Right lobe of liver (tissue), 6 donors: Measurements from ENCODE around the gene OR2M3. TPM values are rescaled to one million over a fixed set of nuclear protein-coding genes. Genes with fewer than 3 reads are reported as not detected.

Source experiments
- ATAC-seq, 4 donors: fragments of 200-7000 bp; cut with Tn5 transposase; one replicate each; pipeline ENCODE4 v1.9.1; 2020; ENCODE audit warnings: mild to moderate bottlenecking in 4 of 4, moderate library complexity in 4 of 4
- DNase-seq, 3 donors: peaks; one replicate each; pipeline ENCODE4 v3.0.0-alpha.2; 2020
- H3K27ac ChIP-seq, 3 donors: fragments of 200-600 bp; one replicate each; pipeline ENCODE4 v1.8.0; 2022
- H3K27me3 ChIP-seq, 2 donors: fragments of 200-600 bp; one replicate each; pipeline ENCODE4 v1.8.0; 2022
- H3K36me3 ChIP-seq, 4 donors: fragments of 200-600 bp; sonication (generic) in 1 of 4; one replicate each; pipeline versions ENCODE4 v1.5.1 to v1.8.0; 2017 to 2022; ENCODE audit warnings: control low read depth in 1 of 4
- H3K4me1 ChIP-seq, 4 donors: fragments of 200-600 bp; sonication (generic) in 1 of 4; one replicate each; pipeline versions ENCODE4 v1.5.1 to v1.8.0; 2017 to 2022; ENCODE audit warnings: control low read depth in 1 of 4
- H3K4me3 ChIP-seq, 3 donors: fragments of 200-600 bp; one replicate each; pipeline ENCODE4 v1.8.0; 2022
- H3K9me3 ChIP-seq, 4 donors: fragments of 200-600 bp; sonication (generic) in 1 of 4; one replicate each; pipeline versions ENCODE4 v1.5.1 to v1.8.0; 2017 to 2022; ENCODE audit warnings: control low read depth in 1 of 4
- POLR2A ChIP-seq: fragments of 450-650 bp; IDR thresholded peaks from one replicate; pipeline ENCODE4 v1.6.1; 2017; ENCODE audit warnings: antibody characterized with exemption, mild to moderate bottlenecking
- WGBS: methylation state at CpG from one replicate; pipeline ENCODE4 v1.1.6; 2018; ENCODE audit warnings: low coverage, low lambda C conversion rate; ENCODE audit not compliant: insufficient coverage; ENCODE audit errors: missing lambda C conversion rate; 5-methylcytosine and 5-hydroxymethylcytosine counted together
- intact Hi-C, 2 donors: fragments of 100-400 bp; cut with DNase I; formaldehyde crosslinking; loops; one replicate each; pipeline versions ENCODE4 v1.11.2 to v1.14.1; 2022
- total RNA-seq, 6 experiments: library from RNA; depleted of rRNA in 2 of 6; stranded (reverse); fragments of >200 nt in 2 of 6; fragmentation: NEBNext Ultra II Directional in 3 of 6; extraction: Animal tissue kit (Norgen Biotek cat#: 25700) in 3 of 6; gene quantifications; one replicate each; pipeline versions ENCODE4 v1.1.0 to v1.2.4, GENCODE V29; 2016 to 2023
- TF ChIP-seq, protein P1 (sequence below), 4 donors: fragments of 200-600 bp in 3 of 4; fragments of 450-650 bp in 1 of 4; IDR thresholded peaks; one replicate each; pipeline versions ENCODE4 v1.5.1 to v1.8.0; 2016 to 2022; ENCODE audit warnings: antibody characterized with exemption in 4 of 4, mild to moderate bottlenecking in 2 of 4
- donor health status: DM: no; HTN: yes; CAD: no.
- donor health status: DM: no; HTN: no; CAD: no.
- donor health status: DM: no; HTN: no; CAD: no.
- donor health status: DM: no; HTN: yes; CAD: no.
- donor health status: DM: no; HTN: yes; CAD: no.

The OR2M3 gene
- total RNA-seq, 6 experiments from 2014 or later: not detected

DNA sequence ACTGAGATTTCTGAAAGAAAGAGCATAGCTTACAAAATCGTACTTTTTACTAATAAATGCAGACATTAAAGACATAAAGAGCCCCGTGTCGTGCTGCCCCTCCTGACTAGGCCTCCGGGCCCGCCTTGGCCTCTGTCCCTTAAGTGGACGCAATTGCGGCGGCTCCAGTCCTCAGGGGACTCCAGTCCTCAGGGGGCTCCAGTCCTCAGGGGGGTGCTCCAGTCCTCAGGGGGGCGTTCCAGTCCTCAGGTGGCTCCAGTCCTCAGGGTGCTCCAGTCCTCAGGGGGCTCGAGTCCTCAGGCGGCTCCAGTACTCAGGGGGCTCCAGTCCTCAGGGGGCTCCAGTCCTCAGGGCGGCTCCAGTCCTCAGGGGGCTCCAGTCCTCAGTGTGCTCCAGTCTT is 33.0 kb upstream of the OR2M3 start:
- no peaks in the 10 kb centered on the region for H3K27me3 ChIP-seq
- intact Hi-C loops: no loop called here
- H3K36me3 ChIP-seq: no peaks in the 10 kb centered on the region
- no peak for TF ChIP-seq POLR2A
- TF ChIP-seq, protein P1, sequence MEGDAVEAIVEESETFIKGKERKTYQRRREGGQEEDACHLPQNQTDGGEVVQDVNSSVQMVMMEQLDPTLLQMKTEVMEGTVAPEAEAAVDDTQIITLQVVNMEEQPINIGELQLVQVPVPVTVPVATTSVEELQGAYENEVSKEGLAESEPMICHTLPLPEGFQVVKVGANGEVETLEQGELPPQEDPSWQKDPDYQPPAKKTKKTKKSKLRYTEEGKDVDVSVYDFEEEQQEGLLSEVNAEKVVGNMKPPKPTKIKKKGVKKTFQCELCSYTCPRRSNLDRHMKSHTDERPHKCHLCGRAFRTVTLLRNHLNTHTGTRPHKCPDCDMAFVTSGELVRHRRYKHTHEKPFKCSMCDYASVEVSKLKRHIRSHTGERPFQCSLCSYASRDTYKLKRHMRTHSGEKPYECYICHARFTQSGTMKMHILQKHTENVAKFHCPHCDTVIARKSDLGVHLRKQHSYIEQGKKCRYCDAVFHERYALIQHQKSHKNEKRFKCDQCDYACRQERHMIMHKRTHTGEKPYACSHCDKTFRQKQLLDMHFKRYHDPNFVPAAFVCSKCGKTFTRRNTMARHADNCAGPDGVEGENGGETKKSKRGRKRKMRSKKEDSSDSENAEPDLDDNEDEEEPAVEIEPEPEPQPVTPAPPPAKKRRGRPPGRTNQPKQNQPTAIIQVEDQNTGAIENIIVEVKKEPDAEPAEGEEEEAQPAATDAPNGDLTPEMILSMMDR (IDR thresholded peaks at IDR 0.05): no peak
- H3K27ac ChIP-seq: no peak overlapping the region
- WGBS: 55% methylated on average over 3 of the region's 12 CpGs
- no peak for ATAC-seq
- H3K4me3 ChIP-seq: no peak overlapping the region
- no peaks in the 10 kb centered on the region for H3K4me1 ChIP-seq
- H3K9me3 ChIP-seq: no peaks in the 10 kb centered on the region
- no peak for DNase-seq

DNA sequence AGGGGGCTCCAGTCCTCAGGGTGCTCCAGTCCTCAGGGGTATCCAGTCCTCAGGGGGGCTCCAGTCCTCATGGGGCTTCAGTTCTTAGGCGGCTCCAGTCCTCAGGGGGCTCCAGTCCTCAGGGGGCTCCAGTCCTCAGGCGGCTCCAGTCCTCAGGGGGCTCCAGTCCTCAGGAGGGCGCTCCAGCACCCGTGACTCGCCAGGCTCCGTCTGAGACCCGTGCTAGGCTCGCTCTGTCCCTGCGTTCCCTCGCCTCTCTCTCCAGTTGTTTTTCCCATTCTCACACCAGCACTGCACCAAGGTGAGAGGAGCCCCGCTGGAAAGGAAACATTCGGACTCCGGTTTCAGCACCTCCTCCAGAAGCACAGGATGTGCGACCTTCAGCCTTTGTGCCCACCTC is 31.9 kb upstream of the OR2M3 start:
- 20% methylated on average over 1 of the region's 14 CpGs for WGBS
- Histone ChIP-seq H3K4me1 (no peaks in the 10 kb centered on the region), H3K27me3 (no peaks in the 10 kb centered on the region), H3K36me3 (no peaks in the 10 kb centered on the region), H3K9me3 (no peaks in the 10 kb centered on the region), H3K27ac (no peak overlapping the region), H3K4me3 (no peak overlapping the region)
- DNase-seq (no peak), ATAC-seq (no peak)
- TF ChIP-seq POLR2A: no peak
- TF ChIP-seq, protein P1 (IDR thresholded peaks at IDR 0.05): no peak
- intact Hi-C loops: no loop called here

DNA sequence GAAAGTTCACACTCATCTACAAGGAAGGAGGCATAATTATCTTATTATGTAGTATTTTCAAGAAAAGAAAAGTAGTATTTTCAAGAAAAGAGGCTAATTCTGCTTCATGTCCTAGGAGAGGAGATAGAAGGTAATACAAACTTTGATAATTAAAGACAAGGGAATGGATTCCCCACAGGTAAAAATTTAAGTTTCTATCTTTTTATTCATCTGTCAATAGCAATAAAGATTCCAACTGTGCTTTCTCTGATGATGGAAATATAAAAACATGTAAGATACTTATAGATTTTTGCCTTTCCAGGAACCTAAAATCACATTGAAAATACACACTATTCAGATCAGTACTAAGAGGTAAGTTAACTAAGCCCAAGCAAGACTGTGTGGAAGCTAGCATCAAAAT is 22.5 kb upstream of the OR2M3 start, which contains the start of gene OR2M2:
OR2M2 (plus strand) TSS at position 301 of the 400 bp plus-strand sequence. CDS start 5,165 bp downstream, outside the sequence.
- intact Hi-C loops: no loop called here
- Histone ChIP-seq H3K36me3 (no peaks in the 10 kb centered on the region), H3K27ac (no peak within 1 kb of the TSS), H3K9me3 (no peaks in the 10 kb centered on the region), H3K4me3 (no peak within 1 kb of the TSS), H3K4me1 (no peaks in the 10 kb centered on the region), H3K27me3 (no peaks in the 10 kb centered on the region)
- ATAC-seq: no peak
- DNase-seq: no peak
- TF ChIP-seq, protein P1 (IDR thresholded peaks at IDR 0.05): no peak
- TF ChIP-seq POLR2A: no peak

DNA sequence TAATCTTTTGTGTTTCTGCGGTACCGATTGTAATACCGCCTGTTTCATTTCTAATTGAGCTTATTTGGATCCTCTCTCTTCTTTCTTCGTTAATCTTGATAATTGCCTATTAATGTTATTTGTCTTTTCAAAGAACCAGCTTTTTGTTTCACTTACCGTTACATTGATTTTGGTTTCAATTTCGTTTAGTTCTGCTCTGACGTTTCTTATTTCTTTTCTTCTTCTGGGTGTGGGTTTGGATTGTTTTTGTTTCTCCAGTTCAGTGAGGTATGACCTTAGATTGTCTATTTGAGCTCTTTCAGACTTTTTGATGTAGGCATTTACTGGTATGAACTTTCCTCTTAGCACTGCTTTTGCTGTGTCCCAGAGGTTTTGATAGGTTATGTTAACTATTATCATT is 13.1 kb upstream of the OR2M3 start:
- H3K4me3 ChIP-seq: no peak overlapping the region
- 45% methylated on average over 7 of the region's 7 CpGs for WGBS
- no peak overlapping the region for H3K27ac ChIP-seq
- DNase-seq (no peak), ATAC-seq (no peak)
- H3K27me3 ChIP-seq: no peaks in the 10 kb centered on the region
- intact Hi-C loops: no loop called here
- H3K9me3 ChIP-seq: no peaks in the 10 kb centered on the region
- TF ChIP-seq, protein P1 (IDR thresholded peaks at IDR 0.05): no peak
- TF ChIP-seq POLR2A: no peak
- no peaks in the 10 kb centered on the region for H3K36me3 ChIP-seq
- H3K4me1 ChIP-seq: no peaks in the 10 kb centered on the region

DNA sequence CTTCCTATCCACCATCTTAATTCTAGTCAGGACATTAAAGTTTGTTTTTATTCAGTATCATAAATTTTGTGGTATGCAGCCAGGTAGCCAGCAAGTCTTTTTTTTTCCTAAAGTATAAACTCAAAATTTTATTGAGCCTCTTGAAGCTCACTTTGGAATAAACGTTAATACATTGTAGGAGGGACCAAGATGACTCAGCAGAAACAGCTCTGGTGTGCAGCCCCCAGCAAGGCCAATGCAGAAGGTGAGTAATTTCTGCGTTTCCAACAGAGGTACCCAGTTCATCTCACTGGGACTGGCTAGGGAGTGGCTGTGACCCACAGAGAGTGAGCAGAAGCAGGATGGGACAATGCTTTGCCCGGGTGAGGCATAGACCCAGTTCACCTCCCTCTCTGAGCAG is 9.7 kb upstream of the OR2M3 start:
- TF ChIP-seq POLR2A: no peak
- TF ChIP-seq, protein P1 (IDR thresholded peaks at IDR 0.05): no peak
- Histone ChIP-seq H3K4me1 (no peaks in the 10 kb centered on the region), H3K36me3 (no peaks in the 10 kb centered on the region), H3K9me3 (no peaks in the 10 kb centered on the region), H3K27me3 (no peaks in the 10 kb centered on the region), H3K4me3 (no peak overlapping the region), H3K27ac (no peak overlapping the region)
- ATAC-seq (no peak), DNase-seq (no peak)
- WGBS: 18% methylated on average over 2 of the region's 3 CpGs
- intact Hi-C loops: no loop called here
